Urinary bladder (tissue), 4 donors: ENCODE results near the gene ZNF549. TPM values are rescaled to one million over a fixed set of nuclear protein-coding genes. Genes with fewer than 3 reads are reported as not detected.

Experiments
- DNase-seq: peaks from one replicate; pipeline ENCODE4 v3.0.0-alpha.2; 2015; ENCODE audit errors: extremely low spot score
- H3K27ac ChIP-seq: one replicate; pipeline ENCODE4 v1.5.1; 2013; ENCODE audit warnings: low read depth, mild to moderate bottlenecking, moderate library complexity
- H3K36me3 ChIP-seq: one replicate; pipeline ENCODE4 v1.6.1; 2013; ENCODE audit warnings: mild to moderate bottlenecking, moderate library complexity; ENCODE audit not compliant: insufficient read depth
- H3K4me1 ChIP-seq: one replicate; pipeline ENCODE4 v1.6.1; 2013; ENCODE audit warnings: mild to moderate bottlenecking, moderate library complexity; ENCODE audit not compliant: insufficient read depth
- H3K4me3 ChIP-seq: one replicate; pipeline ENCODE4 v1.5.1; 2013; ENCODE audit warnings: low read depth, low read length
- WGBS: extraction: QIAGEN DNeasy Blood & Tissue Kit; methylation state at CpG from one replicate; pipeline ENCODE4 v1.1.7; 2013; 5-methylcytosine and 5-hydroxymethylcytosine counted together
- polyA plus RNA-seq: library from polyadenylated mRNA; stranded (reverse); fragments of 200-250 nt; gene quantifications from one replicate; pipeline ENCODE4 v1.2.3, GENCODE V29; 2013
- total RNA-seq: library from RNA; depleted of rRNA; stranded (reverse); fragments of >200 nt; gene quantifications from one replicate; pipeline ENCODE4 v1.2.3, GENCODE V29; 2014
- donor health status: healthy with polysubstance abuse.
- donor health status: healthy.

The ZNF549 gene
- total and polyA plus RNA-seq, 2 donors = 4.6 to 14.8 TPM

DNA sequence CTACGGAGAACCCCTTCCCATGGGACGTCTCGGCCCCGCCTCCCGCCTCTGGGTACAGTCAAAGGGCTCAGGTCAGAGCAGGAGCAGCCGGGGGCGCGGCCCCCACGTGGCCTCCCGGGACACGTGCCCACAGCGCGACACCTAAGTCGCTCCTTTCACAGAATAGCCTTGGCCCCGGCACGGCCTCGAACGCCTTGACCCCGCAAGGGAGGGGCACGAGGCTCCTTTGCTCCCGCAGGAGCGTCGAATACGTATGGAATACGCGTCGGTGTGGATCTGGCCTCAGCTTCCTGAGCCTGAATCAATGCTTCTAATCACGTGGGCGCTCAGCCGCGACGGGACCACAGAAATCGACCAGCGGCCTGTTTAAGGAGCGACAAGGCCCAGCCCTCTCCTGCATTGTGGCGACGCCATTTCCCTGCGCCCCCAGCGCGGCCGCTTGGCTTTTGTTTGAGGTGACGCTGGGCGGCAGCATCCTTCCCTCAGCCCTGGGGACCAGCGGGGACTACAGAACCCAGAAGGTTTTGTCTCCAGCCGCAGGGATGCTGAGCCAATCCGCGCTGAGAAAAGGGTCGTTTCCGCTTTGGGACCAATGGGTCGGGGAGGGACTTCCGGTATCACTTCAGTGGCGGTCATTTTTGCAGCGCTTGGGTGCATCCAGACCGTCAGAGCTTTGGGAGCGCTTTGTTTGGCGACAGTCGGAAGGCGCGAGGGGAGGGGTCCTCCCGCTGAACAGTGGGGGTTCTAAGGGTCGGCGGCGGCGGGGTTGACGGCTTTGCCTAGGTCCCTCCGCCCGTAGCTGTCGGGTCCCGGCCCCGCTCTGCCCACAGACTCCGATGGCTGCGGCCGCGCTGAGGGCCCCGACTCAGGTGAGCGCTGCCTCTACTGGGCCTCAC lies 56.6 kb downstream of the ZNF549 start, which contains the start of gene ZIK1:
Gene ZIK1 (plus strand): TSS at position 625 of the 896 bp plus-strand sequence. CDS start 212 bp downstream, at position 837.
- Histone ChIP-seq H3K36me3 (peaks cover 2% of the 10 kb centered on the region), H3K4me3 (peak within 1 kb of the TSS; percentile 58), H3K4me1 (peaks cover 2% of the 10 kb centered on the region), H3K27ac (no peak within 1 kb of the TSS)
- DNase-seq = peak; percentile 94
- WGBS = under 1% methylated on average over 76 of the region's 76 CpGs

GRCh38 chr19:57587529-57587928 lies 60.4 kb downstream of the ZNF549 start:
- Histone ChIP-seq H3K4me3 (no peak overlapping the region), H3K4me1 (peaks cover 2% of the 10 kb centered on the region), H3K27ac (no peak overlapping the region), H3K36me3 (peaks cover 7% of the 10 kb centered on the region)
- WGBS = 99% methylated on average over 1 of the region's 1 CpG
- DNase-seq = no peak

DNA sequence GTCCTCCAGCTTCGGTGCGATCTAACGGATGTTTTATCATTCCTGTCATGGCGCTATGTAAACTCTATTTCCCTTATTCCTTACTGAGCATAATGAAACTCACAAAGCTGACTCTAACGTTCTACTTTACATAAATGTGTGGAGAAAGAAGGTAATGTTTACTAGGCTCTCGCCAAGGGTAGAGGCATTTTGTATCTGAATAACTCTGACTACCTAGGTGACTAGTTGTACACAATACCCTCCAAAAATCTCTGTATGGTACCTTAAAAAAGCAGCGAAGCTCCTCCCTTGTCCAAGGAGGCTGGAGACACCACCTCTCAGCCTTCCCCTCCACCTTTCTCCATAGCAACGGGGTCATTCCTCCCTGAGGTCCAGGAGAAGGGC lies 72.2 kb downstream of the ZNF549 start:
- 53% methylated on average over 8 of the region's 8 CpGs for WGBS
- Histone ChIP-seq H3K27ac (no peak overlapping the region), H3K4me1 (no peaks in the 10 kb centered on the region), H3K36me3 (no peaks in the 10 kb centered on the region), H3K4me3 (peak overlapping the region; percentile 62)
- no peak for DNase-seq

- no peak within 1 kb of the TSS for H3K27ac ChIP-seq
- H3K4me1 ChIP-seq = no peaks in the 10 kb centered on the region
- WGBS = under 1% methylated on average over 53 of the region's 53 CpGs
- peak within 1 kb of the TSS; percentile 62 for H3K4me3 ChIP-seq
- DNase-seq = peak; percentile 80
- peaks cover 2% of the 10 kb centered on the region for H3K36me3 ChIP-seq
Measured at GRCh38 chr19:57599761-57600383, 72.7 kb downstream of the ZNF549 start, which contains the start of gene ZNF530. ZNF530 (plus strand) TSS chr19:57599885; CDS start chr19:57604346, 4,461 bp downstream.

DNA sequence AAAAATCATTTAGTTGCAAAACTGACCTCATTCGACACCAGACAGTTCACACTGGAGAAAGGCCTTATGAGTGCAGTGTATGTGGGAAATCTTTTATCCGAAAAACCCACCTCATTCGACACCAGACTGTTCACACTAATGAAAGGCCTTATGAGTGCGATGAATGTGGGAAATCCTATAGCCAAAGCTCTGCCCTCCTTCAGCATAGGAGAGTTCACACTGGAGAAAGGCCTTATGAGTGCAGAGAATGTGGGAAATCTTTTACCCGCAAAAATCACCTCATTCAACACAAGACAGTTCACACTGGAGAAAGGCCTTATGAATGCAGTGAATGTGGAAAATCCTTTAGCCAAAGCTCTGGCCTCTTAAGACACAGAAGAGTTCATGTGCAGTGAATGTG lies 79.8 kb downstream of the ZNF549 start:
- WGBS = 98% methylated on average over 5 of the region's 5 CpGs
- DNase-seq = no peak
- peaks cover 4% of the 10 kb centered on the region for H3K36me3 ChIP-seq
- no peaks in the 10 kb centered on the region for H3K4me1 ChIP-seq
- H3K27ac ChIP-seq = no peak overlapping the region
- no peak overlapping the region for H3K4me3 ChIP-seq

Other genes starting within 250 kb of the ZNF549 start
- 176 TPM for gene ZNF460, start 246.9 kb upstream of the ZNF549 start, total RNA-seq
- gene ZNF460, start 246.9 kb upstream of the ZNF549 start, polyA plus RNA-seq = 0.85 TPM
- gene ZNF543, start 206.9 kb upstream of the ZNF549 start, total RNA-seq = 25.4 TPM
- 2.9 TPM for gene ZNF543, start 206.9 kb upstream of the ZNF549 start, polyA plus RNA-seq
- gene ZNF304, start 176.1 kb upstream of the ZNF549 start, total RNA-seq = 17.9 TPM
- gene ZNF304, start 176.1 kb upstream of the ZNF549 start, polyA plus RNA-seq = 7.8 TPM
- 9.7 TPM for gene TRAPPC2B, start 163.8 kb upstream of the ZNF549 start, total RNA-seq
- gene TRAPPC2B, start 163.8 kb upstream of the ZNF549 start, polyA plus RNA-seq = 26.8 TPM
- 6.1 TPM for gene ZNF547, start 163.8 kb upstream of the ZNF549 start, total RNA-seq
- 1.8 TPM for gene ZNF547, start 163.8 kb upstream of the ZNF549 start, polyA plus RNA-seq
- 35.1 TPM for gene ZNF548, start 137.5 kb upstream of the ZNF549 start, total RNA-seq
- gene ZNF548, start 137.5 kb upstream of the ZNF549 start, polyA plus RNA-seq = 16.2 TPM
- gene ZNF17, start 116.2 kb upstream of the ZNF549 start, total RNA-seq = 27.9 TPM
- 6.1 TPM for gene ZNF17, start 116.2 kb upstream of the ZNF549 start, polyA plus RNA-seq
- 17.1 TPM for gene ZNF749, start 92.0 kb upstream of the ZNF549 start, total RNA-seq
- 10.2 TPM for gene ZNF749, start 92.0 kb upstream of the ZNF549 start, polyA plus RNA-seq
- 3.4 TPM for gene VN1R1, start 70.2 kb upstream of the ZNF549 start, total RNA-seq
- gene VN1R1, start 70.2 kb upstream of the ZNF549 start, polyA plus RNA-seq = 0.66 TPM
- gene ZNF772, start 49.8 kb upstream of the ZNF549 start, total RNA-seq = 25.6 TPM
- gene ZNF772, start 49.8 kb upstream of the ZNF549 start, polyA plus RNA-seq = 3.9 TPM
- gene ZNF419, start 39.6 kb upstream of the ZNF549 start, total RNA-seq = 16.1 TPM
- gene ZNF419, start 39.6 kb upstream of the ZNF549 start, polyA plus RNA-seq = 8.0 TPM
- gene ZNF773, start 27.4 kb upstream of the ZNF549 start, total RNA-seq = 13.4 TPM
- gene ZNF773, start 27.4 kb upstream of the ZNF549 start, polyA plus RNA-seq = 7.1 TPM
- 15.3 TPM for gene ZNF550, start 32.5 kb downstream of the ZNF549 start, total RNA-seq
- 7.2 TPM for gene ZNF550, start 32.5 kb downstream of the ZNF549 start, polyA plus RNA-seq
- gene ZNF416, start 51.6 kb downstream of the ZNF549 start, total RNA-seq = 7.9 TPM
- 4.6 TPM for gene ZNF416, start 51.6 kb downstream of the ZNF549 start, polyA plus RNA-seq
- gene ZIK1, start 56.8 kb downstream of the ZNF549 start, total RNA-seq = 18.8 TPM
- 7.4 TPM for gene ZIK1, start 56.8 kb downstream of the ZNF549 start, polyA plus RNA-seq
- gene ZNF530, start 72.5 kb downstream of the ZNF549 start, total RNA-seq = 4.0 TPM
- 4.1 TPM for gene ZNF530, start 72.5 kb downstream of the ZNF549 start, polyA plus RNA-seq
- 32.1 TPM for gene ZNF134, start 86.9 kb downstream of the ZNF549 start, total RNA-seq
- 17.6 TPM for gene ZNF134, start 86.9 kb downstream of the ZNF549 start, polyA plus RNA-seq
- gene ZNF211, start 105.8 kb downstream of the ZNF549 start, total RNA-seq = 23.8 TPM
- 13.0 TPM for gene ZNF211, start 105.8 kb downstream of the ZNF549 start, polyA plus RNA-seq
- gene ZSCAN4, start 141.6 kb downstream of the ZNF549 start, total RNA-seq = not detected
- 0.20 TPM for gene ZSCAN4, start 141.6 kb downstream of the ZNF549 start, polyA plus RNA-seq
- gene ZNF551, start 154.6 kb downstream of the ZNF549 start, total RNA-seq = 17.5 TPM
- 6.1 TPM for gene ZNF551, start 154.6 kb downstream of the ZNF549 start, polyA plus RNA-seq
- 29.3 TPM for gene ZNF154, start 181.8 kb downstream of the ZNF549 start, total RNA-seq
- 7.4 TPM for gene ZNF154, start 181.8 kb downstream of the ZNF549 start, polyA plus RNA-seq
- 11.9 TPM for gene ZNF671, start 200.3 kb downstream of the ZNF549 start, total RNA-seq
- gene ZNF671, start 200.3 kb downstream of the ZNF549 start, polyA plus RNA-seq = 7.8 TPM
- gene ZNF776, start 219.5 kb downstream of the ZNF549 start, total RNA-seq = 31.1 TPM
- 11.1 TPM for gene ZNF776, start 219.5 kb downstream of the ZNF549 start, polyA plus RNA-seq
- 33.8 TPM for gene ZNF586, start 242.3 kb downstream of the ZNF549 start, total RNA-seq
- 9.2 TPM for gene ZNF586, start 242.3 kb downstream of the ZNF549 start, polyA plus RNA-seq